ENCODE results near the gene SLC7A10.

The SLC7A10 gene

DNA sequence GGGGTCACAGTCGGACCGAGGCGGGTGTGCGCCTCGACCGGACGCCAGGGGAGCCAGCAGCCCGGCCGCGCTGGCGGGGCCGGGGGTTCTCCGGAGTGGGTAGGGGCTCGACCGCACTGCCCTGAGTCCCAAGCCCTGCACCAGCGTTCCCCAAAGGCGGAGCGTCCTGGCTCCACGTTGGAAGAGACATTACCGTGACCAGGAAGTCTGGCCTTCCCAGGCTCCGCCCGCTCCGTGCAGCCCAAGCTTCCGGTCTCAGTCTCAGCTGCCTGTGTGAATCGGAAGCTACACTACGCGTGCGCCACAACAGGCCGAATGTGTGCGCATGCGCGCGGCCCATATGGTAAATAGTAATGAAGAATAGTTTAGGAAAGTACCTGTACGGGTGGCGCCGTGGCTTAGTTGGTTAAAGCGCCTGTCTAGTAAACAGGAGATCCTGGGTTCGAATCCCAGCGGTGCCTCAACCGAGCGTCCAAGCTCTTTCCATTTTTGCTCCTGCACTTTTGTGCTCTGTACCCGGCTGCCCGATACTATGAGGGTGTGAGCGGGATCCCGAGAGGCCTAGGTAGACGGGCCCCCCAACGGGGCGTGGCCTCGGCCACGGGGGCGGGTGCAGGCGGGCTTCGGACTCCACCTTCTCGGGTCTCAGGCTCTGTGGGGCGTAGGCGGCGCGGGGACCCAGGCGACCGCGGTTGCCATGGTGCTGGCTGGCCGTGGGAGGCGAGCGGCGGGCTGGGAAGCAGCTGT, 48.8 kb downstream of the SLC7A10 start:
- Histone ChIP-seq H3K27ac (ENCODE audit: low read depth, low read length) (peak overlapping the region; percentile 78), H3K9ac (ENCODE audit: low read length) (peak overlapping the region; percentile 90), H3K4ac (ENCODE audit: low read depth, low read length) (peak overlapping the region; percentile 44), H2BK120ac (ENCODE audit: insufficient read depth, low read length, poor library complexity) (peak overlapping the region; percentile 62), H3K14ac (ENCODE audit: low read length) (peak overlapping the region; percentile 87), H3K4me1 (ENCODE audit: control insufficient read depth in 1 of 2, insufficient read depth in 2 of 2, low read length in 2 of 2) (peaks cover 8 to 10% of the 10 kb centered on the region in 2 experiments), H2BK5ac (ENCODE audit: low read depth, low read length, poor library complexity) (peak overlapping the region; percentile 80), H3K27me3 (ENCODE audit: insufficient read depth, low read length) (no peaks in the 10 kb centered on the region), H2BK12ac (ENCODE audit: low read length) (no peak overlapping the region), H2AK5ac (ENCODE audit: low read length) (no peak overlapping the region), H3K79me2 (ENCODE audit: control insufficient read depth, insufficient read depth, low read length, poor library complexity) (peaks cover 4% of the 10 kb centered on the region), H3K79me1 (ENCODE audit: low read length) (peaks cover 5% of the 10 kb centered on the region), H3K4me3 (ENCODE audit: low read depth, low read length) (peak overlapping the region; percentile 82), H3K23ac (ENCODE audit: low read length) (no peak overlapping the region), H3K36me3 (ENCODE audit: control insufficient read depth in 1 of 2, insufficient read depth in 2 of 2, low read length in 2 of 2) (no peaks in the 10 kb centered on the region), H4K12ac (ENCODE audit: low read depth, low read length) (peak overlapping the region; percentile 90), H3K9me3 (ENCODE audit: insufficient read depth, low read depth, low read length) (no peaks in the 10 kb centered on the region), H3K18ac (ENCODE audit: low read length) (peak overlapping the region; percentile 81), H2AFZ (ENCODE audit: insufficient read depth, low read length, poor library complexity) (peak overlapping the region; percentile 92), H4K8ac (ENCODE audit: low read depth, low read length) (peak overlapping the region; percentile 96), H4K91ac (ENCODE audit: low read depth, low read length) (peak overlapping the region; percentile 89), H3K4me2 (ENCODE audit: low read length) (peak overlapping the region; percentile 74)
- WGBS (ENCODE audit: extremely low coverage, insufficient coverage, insufficient read length), result no CpG with 5 or more reads among the region's 65 CpGs
- DNase-seq, result peak; percentile 99

DNA sequence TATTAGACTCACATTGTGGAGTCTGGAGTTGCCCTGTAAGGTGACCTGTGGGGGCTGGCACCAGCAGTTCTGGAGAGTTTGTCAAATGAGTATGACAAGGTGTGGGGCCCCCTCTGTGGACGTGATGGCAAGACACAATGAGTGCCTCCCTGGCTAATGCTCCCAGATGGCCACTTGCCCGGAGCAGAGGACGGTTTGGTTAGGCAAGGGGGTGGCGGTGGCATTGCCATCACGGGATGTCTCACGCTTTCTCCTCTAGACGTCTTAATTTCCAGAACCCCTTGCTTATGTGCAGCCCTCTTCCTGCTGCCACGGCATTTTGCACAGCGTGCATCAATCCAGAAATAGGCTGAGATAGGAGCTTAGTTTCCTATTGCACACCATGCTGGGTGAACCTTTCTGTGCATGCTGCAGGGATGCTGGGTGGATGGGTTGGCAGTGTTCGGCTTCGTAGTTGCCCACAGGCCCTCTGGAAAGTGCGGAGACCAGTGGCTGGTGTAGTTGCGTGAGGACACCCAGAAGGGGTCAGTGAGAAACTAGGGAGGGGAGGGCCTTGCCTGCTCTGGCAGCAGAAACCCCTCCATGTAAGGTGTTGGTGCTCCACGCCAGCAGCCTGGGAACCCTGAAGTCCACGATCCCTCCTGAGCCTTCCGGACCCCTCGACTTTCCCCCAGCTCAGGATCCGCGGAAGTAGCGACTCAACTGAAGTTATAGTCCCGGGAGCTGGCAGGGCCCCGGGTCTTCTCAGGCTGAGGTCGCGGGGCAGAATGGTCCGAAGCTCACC, 49.6 kb downstream of the SLC7A10 start:
- Histone ChIP-seq H4K91ac (ENCODE audit: low read depth, low read length) (peak overlapping the region; percentile 89), H3K9ac (ENCODE audit: low read length) (peak overlapping the region; percentile 90), H2BK12ac (ENCODE audit: low read length) (no peak overlapping the region), H3K9me3 (ENCODE audit: insufficient read depth, low read depth, low read length) (no peaks in the 10 kb centered on the region), H3K23ac (ENCODE audit: low read length) (no peak overlapping the region), H4K8ac (ENCODE audit: low read depth, low read length) (peak overlapping the region; percentile 96), H3K79me1 (ENCODE audit: low read length) (peaks cover 5% of the 10 kb centered on the region), H3K4ac (ENCODE audit: low read depth, low read length) (peak overlapping the region; percentile 44), H3K27me3 (ENCODE audit: insufficient read depth, low read length) (no peaks in the 10 kb centered on the region), H3K4me2 (ENCODE audit: low read length) (peak overlapping the region; percentile 72), H3K18ac (ENCODE audit: low read length) (peak overlapping the region; percentile 81), H3K14ac (ENCODE audit: low read length) (peak overlapping the region; percentile 87), H2AFZ (ENCODE audit: insufficient read depth, low read length, poor library complexity) (peak overlapping the region; percentile 92), H3K79me2 (ENCODE audit: control insufficient read depth, insufficient read depth, low read length, poor library complexity) (peaks cover 4% of the 10 kb centered on the region), H4K12ac (ENCODE audit: low read depth, low read length) (peak overlapping the region; percentile 90), H3K27ac (ENCODE audit: low read depth, low read length) (peak overlapping the region; percentile 78), H2AK5ac (ENCODE audit: low read length) (no peak overlapping the region), H2BK5ac (ENCODE audit: low read depth, low read length, poor library complexity) (peak overlapping the region; percentile 80), H3K4me1 (ENCODE audit: control insufficient read depth in 1 of 2, insufficient read depth in 2 of 2, low read length in 2 of 2) (peaks cover 8 to 10% of the 10 kb centered on the region in 2 experiments), H2BK120ac (ENCODE audit: insufficient read depth, low read length, poor library complexity) (peak overlapping the region; percentile 62), H3K4me3 (ENCODE audit: low read depth, low read length) (peak overlapping the region; percentile 82), H3K36me3 (ENCODE audit: control insufficient read depth in 1 of 2, insufficient read depth in 2 of 2, low read length in 2 of 2) (no peaks in the 10 kb centered on the region)
- no CpG with 5 or more reads among the region's 25 CpGs for WGBS (ENCODE audit: extremely low coverage, insufficient coverage, insufficient read length)
- peak; percentile 16 to 47 for DNase-seq

DNA sequence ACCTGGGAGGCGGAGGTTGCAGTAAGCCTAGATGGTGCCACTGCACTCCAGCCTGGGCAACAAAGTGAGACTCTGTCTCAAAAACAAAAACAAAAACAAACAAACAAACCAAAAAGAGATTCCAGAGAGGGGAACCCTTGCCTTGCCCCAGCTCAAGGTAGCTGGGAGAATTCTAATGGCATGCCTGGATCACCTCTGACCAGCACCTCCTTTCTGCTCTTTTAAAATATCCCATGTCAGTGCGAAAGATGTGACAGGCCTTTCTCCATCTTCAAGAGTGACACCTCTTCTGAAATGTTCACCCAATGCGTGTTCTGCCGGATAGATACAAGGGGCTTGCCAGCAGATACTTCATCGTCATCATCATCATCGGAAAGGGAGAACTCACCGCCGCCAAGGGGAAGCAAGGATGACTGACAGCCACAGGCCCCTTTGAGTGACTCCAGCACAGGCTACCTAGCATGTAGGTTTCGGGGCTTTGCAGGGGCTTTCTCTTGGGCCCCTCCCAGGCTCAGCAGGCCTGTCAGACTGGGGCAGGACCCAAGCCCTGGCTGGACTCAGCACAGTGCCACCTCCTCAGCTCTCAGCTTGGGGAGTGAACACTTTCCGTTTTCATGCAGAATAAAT, 50.4 kb downstream of the SLC7A10 start:
- H4K12ac ChIP-seq (ENCODE audit: low read depth, low read length), result no peak overlapping the region
- no peak overlapping the region for H2BK12ac ChIP-seq (ENCODE audit: low read length)
- no peak overlapping the region for H3K27ac ChIP-seq (ENCODE audit: low read depth, low read length)
- WGBS (ENCODE audit: extremely low coverage, insufficient coverage, insufficient read length), result no CpG with 5 or more reads among the region's 10 CpGs
- H3K18ac ChIP-seq (ENCODE audit: low read length), result no peak overlapping the region
- no peak overlapping the region for H3K4me2 ChIP-seq (ENCODE audit: low read length)
- no peaks in the 10 kb centered on the region for H3K9me3 ChIP-seq (ENCODE audit: insufficient read depth, low read depth, low read length)
- no peak overlapping the region for H3K14ac ChIP-seq (ENCODE audit: low read length)
- no peak overlapping the region for H3K4ac ChIP-seq (ENCODE audit: low read depth, low read length)
- H2AFZ ChIP-seq (ENCODE audit: insufficient read depth, low read length, poor library complexity), result no peak overlapping the region
- peak overlapping the region; percentile 28 for H4K8ac ChIP-seq (ENCODE audit: low read depth, low read length)
- H2BK120ac ChIP-seq (ENCODE audit: insufficient read depth, low read length, poor library complexity), result no peak overlapping the region
- H3K79me2 ChIP-seq (ENCODE audit: control insufficient read depth, insufficient read depth, low read length, poor library complexity), result peaks cover 4% of the 10 kb centered on the region
- DNase-seq, result no peak
- H3K36me3 ChIP-seq (ENCODE audit: control insufficient read depth in 1 of 2, insufficient read depth in 2 of 2, low read length in 2 of 2), result no peaks in the 10 kb centered on the region
- no peak overlapping the region for H3K23ac ChIP-seq (ENCODE audit: low read length)
- no peaks in the 10 kb centered on the region for H3K27me3 ChIP-seq (ENCODE audit: insufficient read depth, low read length)
- H4K91ac ChIP-seq (ENCODE audit: low read depth, low read length), result no peak overlapping the region
- peaks cover 5% of the 10 kb centered on the region for H3K79me1 ChIP-seq (ENCODE audit: low read length)
- no peak overlapping the region for H3K9ac ChIP-seq (ENCODE audit: low read length)
- no peak overlapping the region for H2BK5ac ChIP-seq (ENCODE audit: low read depth, low read length, poor library complexity)
- peaks cover 8 to 10% of the 10 kb centered on the region in 2 experiments for H3K4me1 ChIP-seq (ENCODE audit: control insufficient read depth in 1 of 2, insufficient read depth in 2 of 2, low read length in 2 of 2)
- H2AK5ac ChIP-seq (ENCODE audit: low read length), result no peak overlapping the region
- no peak overlapping the region for H3K4me3 ChIP-seq (ENCODE audit: low read depth, low read length)

DNA sequence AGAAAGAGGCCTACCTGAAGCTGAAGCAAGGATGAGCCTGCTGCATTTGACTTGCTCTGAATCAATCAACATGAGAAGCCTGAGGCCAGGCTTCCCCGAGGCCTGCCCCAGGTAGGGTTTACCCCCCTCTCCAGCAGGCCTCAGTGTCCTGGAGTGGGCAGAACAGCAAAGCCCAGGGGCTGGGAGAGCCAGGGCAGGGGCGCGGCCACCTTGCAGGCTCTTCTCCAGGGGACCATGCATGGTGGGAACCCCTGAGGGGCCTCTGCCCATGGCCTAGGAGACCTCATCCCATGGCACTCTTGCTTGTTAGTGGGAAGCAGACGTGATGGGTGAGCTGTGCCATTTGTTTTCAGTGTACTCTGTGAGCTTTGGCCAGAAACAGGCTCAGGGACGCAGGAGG, 51.5 kb downstream of the SLC7A10 start:
- H4K91ac ChIP-seq (ENCODE audit: low read depth, low read length), result no peak overlapping the region
- no peak for DNase-seq
- no peaks in the 10 kb centered on the region for H3K9me3 ChIP-seq (ENCODE audit: insufficient read depth, low read depth, low read length)
- H2BK120ac ChIP-seq (ENCODE audit: insufficient read depth, low read length, poor library complexity), result no peak overlapping the region
- no peak overlapping the region for H3K23ac ChIP-seq (ENCODE audit: low read length)
- H4K12ac ChIP-seq (ENCODE audit: low read depth, low read length), result no peak overlapping the region
- H2BK5ac ChIP-seq (ENCODE audit: low read depth, low read length, poor library complexity), result no peak overlapping the region
- no peak overlapping the region for H2BK12ac ChIP-seq (ENCODE audit: low read length)
- no peak overlapping the region for H3K14ac ChIP-seq (ENCODE audit: low read length)
- no peak overlapping the region for H3K27ac ChIP-seq (ENCODE audit: low read depth, low read length)
- H3K36me3 ChIP-seq (ENCODE audit: control insufficient read depth in 1 of 2, insufficient read depth in 2 of 2, low read length in 2 of 2), result no peaks in the 10 kb centered on the region
- H3K27me3 ChIP-seq (ENCODE audit: insufficient read depth, low read length), result no peaks in the 10 kb centered on the region
- no peak overlapping the region for H3K4ac ChIP-seq (ENCODE audit: low read depth, low read length)
- no peak overlapping the region for H4K8ac ChIP-seq (ENCODE audit: low read depth, low read length)
- H3K9ac ChIP-seq (ENCODE audit: low read length), result no peak overlapping the region
- H3K4me2 ChIP-seq (ENCODE audit: low read length), result no peak overlapping the region
- peaks cover 5% of the 10 kb centered on the region for H3K79me1 ChIP-seq (ENCODE audit: low read length)
- WGBS (ENCODE audit: extremely low coverage, insufficient coverage, insufficient read length), result no CpG with 5 or more reads among the region's 5 CpGs
- no peak overlapping the region for H3K4me3 ChIP-seq (ENCODE audit: low read depth, low read length)
- H3K18ac ChIP-seq (ENCODE audit: low read length), result no peak overlapping the region
- H2AFZ ChIP-seq (ENCODE audit: insufficient read depth, low read length, poor library complexity), result no peak overlapping the region
- no peak overlapping the region for H2AK5ac ChIP-seq (ENCODE audit: low read length)
- peaks cover 4% of the 10 kb centered on the region for H3K79me2 ChIP-seq (ENCODE audit: control insufficient read depth, insufficient read depth, low read length, poor library complexity)
- peaks cover 8 to 10% of the 10 kb centered on the region in 2 experiments for H3K4me1 ChIP-seq (ENCODE audit: control insufficient read depth in 1 of 2, insufficient read depth in 2 of 2, low read length in 2 of 2)

Measured in trophoblast cell (in vitro differentiated cells and primary cell).